ENCODE measurements around the gene MAT2B.
A peak's percentile ranks its signal among the peaks of the same experiment; 100 is the strongest.

Gene MAT2B

GRCh38 chr5:163563112-163563511 is 57.7 kb downstream of the MAT2B start:
- no peak overlapping the region for H3K9ac ChIP-seq (ENCODE audit: low read length)
- no peak for TF ChIP-seq EZH2 (optimal IDR thresholded peaks at IDR 0.05; ENCODE audit: low read depth, low read length)
- no peaks in the 10 kb centered on the region for H3F3A ChIP-seq (ENCODE audit: insufficient read depth, low read length)
- H3K4me2 ChIP-seq (ENCODE audit: low read depth, low read length) = no peak overlapping the region
- DNase-seq = no peak
- H3K27me3 ChIP-seq (replicated peaks; ENCODE audit: insufficient read depth, low read length) = no peaks in the 10 kb centered on the region
- no peaks in the 10 kb centered on the region for H4K20me1 ChIP-seq (ENCODE audit: insufficient read depth, low read length)
- no peaks in the 10 kb centered on the region for H3K4me1 ChIP-seq (ENCODE audit: low read length)
- no peak overlapping the region for H3K4me3 ChIP-seq (ENCODE audit: low read length)
- no peak overlapping the region for H3K27ac ChIP-seq (ENCODE audit: low read length)
- no peaks in the 10 kb centered on the region for H3K9me3 ChIP-seq (replicated peaks; ENCODE audit: insufficient read depth, low read length)
- no peak overlapping the region for H2AFZ ChIP-seq (ENCODE audit: low read length)
- H3K36me3 ChIP-seq (replicated peaks; ENCODE audit: insufficient read depth, low read length) = no peaks in the 10 kb centered on the region
- no peaks in the 10 kb centered on the region for H3K9me2 ChIP-seq (replicated peaks; ENCODE audit: insufficient read depth, low read length)
- H3K79me2 ChIP-seq (ENCODE audit: low read length) = no peaks in the 10 kb centered on the region

- Histone ChIP-seq H3K9me3 (replicated peaks; ENCODE audit: insufficient read depth, low read length) (no peaks in the 10 kb centered on the region), H3F3A (ENCODE audit: insufficient read depth, low read length) (no peaks in the 10 kb centered on the region), H3K9me2 (replicated peaks; ENCODE audit: insufficient read depth, low read length) (no peaks in the 10 kb centered on the region), H2AFZ (ENCODE audit: low read length) (no peak overlapping the region), H3K9ac (ENCODE audit: low read length) (no peak overlapping the region), H3K27me3 (replicated peaks; ENCODE audit: insufficient read depth, low read length) (no peaks in the 10 kb centered on the region), H3K4me2 (ENCODE audit: low read depth, low read length) (no peak overlapping the region), H3K36me3 (replicated peaks; ENCODE audit: insufficient read depth, low read length) (no peaks in the 10 kb centered on the region), H3K79me2 (ENCODE audit: low read length) (no peaks in the 10 kb centered on the region), H3K4me1 (ENCODE audit: low read length) (no peaks in the 10 kb centered on the region), H3K4me3 (ENCODE audit: low read length) (no peak overlapping the region), H3K27ac (ENCODE audit: low read length) (no peak overlapping the region), H4K20me1 (ENCODE audit: insufficient read depth, low read length) (no peaks in the 10 kb centered on the region)
- no peak for DNase-seq
- TF ChIP-seq EZH2 (optimal IDR thresholded peaks at IDR 0.05; ENCODE audit: low read depth, low read length) (no peak), CTCF (IDR thresholded peaks at IDR 0.05; ENCODE audit: low read length) (no peak), EZH2phosphoT487 (IDR thresholded peaks at IDR 0.05; ENCODE audit: low read length) (no peak)
These were observed 58.5 kb downstream of the MAT2B start for GRCh38 chr5:163563880-163564279.

- no peak overlapping the region for H3K27ac ChIP-seq (ENCODE audit: low read length)
- H4K20me1 ChIP-seq (ENCODE audit: insufficient read depth, low read length) = no peaks in the 10 kb centered on the region
- no peak overlapping the region for H2AFZ ChIP-seq (ENCODE audit: low read length)
- no peak overlapping the region for H3K4me2 ChIP-seq (ENCODE audit: low read depth, low read length)
- peak; percentile 66 for DNase-seq
- H3F3A ChIP-seq (ENCODE audit: insufficient read depth, low read length) = no peaks in the 10 kb centered on the region
- no peaks in the 10 kb centered on the region for H3K4me1 ChIP-seq (ENCODE audit: low read length)
- no peak overlapping the region for H3K9ac ChIP-seq (ENCODE audit: low read length)
- no peaks in the 10 kb centered on the region for H3K9me3 ChIP-seq (replicated peaks; ENCODE audit: insufficient read depth, low read length)
- TF ChIP-seq CTCF (IDR thresholded peaks at IDR 0.05; ENCODE audit: low read length) (peak; percentile 88), EZH2 (optimal IDR thresholded peaks at IDR 0.05; ENCODE audit: low read depth, low read length) (no peak)
- no peaks in the 10 kb centered on the region for H3K27me3 ChIP-seq (replicated peaks; ENCODE audit: insufficient read depth, low read length)
- H3K9me2 ChIP-seq (replicated peaks; ENCODE audit: insufficient read depth, low read length) = no peaks in the 10 kb centered on the region
- no peak overlapping the region for H3K4me3 ChIP-seq (ENCODE audit: low read length)
- no peaks in the 10 kb centered on the region for H3K79me2 ChIP-seq (ENCODE audit: low read length)
- no peaks in the 10 kb centered on the region for H3K36me3 ChIP-seq (replicated peaks; ENCODE audit: insufficient read depth, low read length)
These were observed 59.0 kb downstream of the MAT2B start for GRCh38 chr5:163564321-163564938.

- DNase-seq = peak; percentile 17
- TF ChIP-seq EZH2phosphoT487 (IDR thresholded peaks at IDR 0.05; ENCODE audit: low read length) (no peak), EZH2 (optimal IDR thresholded peaks at IDR 0.05; ENCODE audit: low read depth, low read length) (no peak), CTCF (IDR thresholded peaks at IDR 0.05; ENCODE audit: low read length) (no peak)
- Histone ChIP-seq H2AFZ (ENCODE audit: low read length) (peak overlapping the region; percentile 69), H3K4me2 (ENCODE audit: low read depth, low read length) (peak overlapping the region; percentile 92), H3F3A (ENCODE audit: insufficient read depth, low read length) (no peaks in the 10 kb centered on the region), H3K36me3 (replicated peaks; ENCODE audit: insufficient read depth, low read length) (no peaks in the 10 kb centered on the region), H3K27me3 (replicated peaks; ENCODE audit: insufficient read depth, low read length) (no peaks in the 10 kb centered on the region), H3K9me2 (replicated peaks; ENCODE audit: insufficient read depth, low read length) (no peaks in the 10 kb centered on the region), H3K4me1 (ENCODE audit: low read length) (no peaks in the 10 kb centered on the region), H3K9ac (ENCODE audit: low read length) (no peak overlapping the region), H3K27ac (ENCODE audit: low read length) (no peak overlapping the region), H3K4me3 (ENCODE audit: low read length) (peak overlapping the region; percentile 62), H3K79me2 (ENCODE audit: low read length) (no peaks in the 10 kb centered on the region), H3K9me3 (replicated peaks; ENCODE audit: insufficient read depth, low read length) (no peaks in the 10 kb centered on the region), H4K20me1 (ENCODE audit: insufficient read depth, low read length) (no peaks in the 10 kb centered on the region)
These were observed 60.1 kb downstream of the MAT2B start for GRCh38 chr5:163565492-163565891.

All from MM.1S (cell line).